ENCODE results near the gene MRPL33. TPM values are rescaled to one million over a fixed set of nuclear protein-coding genes. Genes with fewer than 3 reads are reported as not detected.

Gene MRPL33
- total and polyA plus RNA-seq, 5 donors from 2014 or later: 27.6 to 255 (median 244) TPM

DNA sequence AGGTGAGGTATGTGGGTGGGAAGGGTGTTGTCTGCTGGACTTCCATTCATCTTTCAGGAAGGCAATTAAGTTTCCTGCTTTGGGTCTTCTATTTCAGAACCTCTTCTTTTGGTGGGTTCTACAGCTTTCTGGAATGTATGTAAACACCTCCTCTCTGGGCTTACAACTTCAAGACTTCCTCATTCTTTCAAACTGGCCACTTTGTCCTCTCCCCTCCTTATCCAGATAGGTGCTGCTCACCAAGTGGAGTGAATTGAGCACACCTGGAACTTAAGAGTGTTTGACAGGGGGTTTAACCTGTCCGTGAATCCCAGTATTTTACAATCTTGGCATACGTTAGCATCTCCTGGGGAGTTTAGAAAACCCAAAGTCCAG, 5.2 kb upstream of the MRPL33 start:
- no peak overlapping the region for H3K4me3 ChIP-seq (ENCODE audit: low read depth, low read length)
- H3K27me3 ChIP-seq (ENCODE audit: control insufficient read depth, insufficient read depth, low read length): peaks cover 4% of the 10 kb centered on the region
- Mint-ChIP-seq H3K4me3 (peak overlapping the region in 3 of 4 donors; percentile 66 to 77 (median 74)), H3K36me3 (no peaks in the 10 kb centered on the region), H3K4me1 (peaks cover 4 to 19% (median 5%) of the 10 kb centered on the region in 4 donors), H3K27ac (peak overlapping the region in 1 of 3 donors; percentile 46), H3K27me3 (peaks cover 21% of the 10 kb centered on the region), H3K9me3 (peaks cover 0 to 2% (median 0%) of the 10 kb centered on the region in 7 donors)
- no peaks in the 10 kb centered on the region for H3K36me3 ChIP-seq (ENCODE audit: control insufficient read depth, insufficient read depth, low read length)
- peaks cover 6% of the 10 kb centered on the region for H3K4me1 ChIP-seq (ENCODE audit: control insufficient read depth, insufficient read depth, low read length, poor library complexity, severe bottlenecking)
- H3K27ac ChIP-seq (ENCODE audit: insufficient read depth, low read length, poor library complexity, severe bottlenecking): no peak overlapping the region
- ATAC-seq (ENCODE audit: low read depth in 2 of 2) (no peak), DNase-seq (no peak)
- H3K9me3 ChIP-seq (ENCODE audit: control insufficient read depth in 2 of 2, low read length in 2 of 2): no peaks in the 10 kb centered on the region

GRCh38 chr2:27771202-27771547, 344 bp upstream of the MRPL33 start:
- H3K27ac Mint-ChIP-seq: peak overlapping the region; percentile 98 to 100 (median 98)
- H3K27me3 ChIP-seq (ENCODE audit: control insufficient read depth, insufficient read depth, low read length): peaks cover 4% of the 10 kb centered on the region
- H3K4me3 Mint-ChIP-seq: peak overlapping the region; percentile 96 to 99 (median 98)
- peaks cover 6% of the 10 kb centered on the region for H3K36me3 Mint-ChIP-seq
- DNase-seq: no peak
- H3K36me3 ChIP-seq (ENCODE audit: control insufficient read depth, insufficient read depth, low read length): peaks cover 19% of the 10 kb centered on the region
- peaks cover 23% of the 10 kb centered on the region for H3K27me3 Mint-ChIP-seq
- H3K4me1 ChIP-seq (ENCODE audit: control insufficient read depth, insufficient read depth, low read length, poor library complexity, severe bottlenecking): peaks cover 29% of the 10 kb centered on the region
- no peaks in the 10 kb centered on the region for H3K9me3 ChIP-seq (ENCODE audit: control insufficient read depth in 2 of 2, low read length in 2 of 2)
- peaks cover 0 to 2% (median 0%) of the 10 kb centered on the region in 7 donors for H3K9me3 Mint-ChIP-seq
- H3K4me1 Mint-ChIP-seq: peaks cover 25 to 52% (median 39%) of the 10 kb centered on the region in 4 donors
- peak; percentile 5 to 10 for ATAC-seq (ENCODE audit: low read depth in 2 of 2)
- H3K27ac ChIP-seq (ENCODE audit: insufficient read depth, low read length, poor library complexity, severe bottlenecking): peak overlapping the region; percentile 85
- H3K4me3 ChIP-seq (ENCODE audit: low read depth, low read length): peak overlapping the region; percentile 93

DNA sequence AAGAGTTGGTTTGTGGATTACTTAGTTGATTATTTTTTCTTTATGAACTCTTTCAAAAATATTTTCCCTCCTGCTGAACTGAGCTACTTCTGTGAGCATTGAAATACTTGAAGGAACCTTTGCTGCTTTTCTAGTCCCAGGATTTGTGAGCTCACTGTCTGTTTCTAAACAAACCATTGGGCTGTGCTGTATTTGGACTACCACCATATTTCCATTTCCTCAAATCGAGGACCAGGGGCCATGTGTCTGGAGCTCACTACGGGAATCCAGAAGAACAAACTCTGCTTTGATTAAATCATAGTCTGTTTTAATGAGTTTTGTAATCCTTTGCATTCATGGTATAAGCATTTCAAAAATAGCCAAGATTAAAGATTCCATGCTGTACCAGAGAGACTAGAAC, 1.3 kb downstream of the MRPL33 start:
- H3K27me3 Mint-ChIP-seq: peaks cover 23% of the 10 kb centered on the region
- peaks cover 29% of the 10 kb centered on the region for H3K4me1 ChIP-seq (ENCODE audit: control insufficient read depth, insufficient read depth, low read length, poor library complexity, severe bottlenecking)
- peaks cover 0 to 2% (median 0%) of the 10 kb centered on the region in 7 donors for H3K9me3 Mint-ChIP-seq
- peaks cover 29 to 64% (median 49%) of the 10 kb centered on the region in 4 donors for H3K4me1 Mint-ChIP-seq
- peaks cover 4% of the 10 kb centered on the region for H3K27me3 ChIP-seq (ENCODE audit: control insufficient read depth, insufficient read depth, low read length)
- H3K9me3 ChIP-seq (ENCODE audit: control insufficient read depth in 2 of 2, low read length in 2 of 2): no peaks in the 10 kb centered on the region
- H3K27ac ChIP-seq (ENCODE audit: insufficient read depth, low read length, poor library complexity, severe bottlenecking): no peak overlapping the region
- no peak for ATAC-seq (ENCODE audit: low read depth in 2 of 2)
- peaks cover 6% of the 10 kb centered on the region for H3K36me3 Mint-ChIP-seq
- no peak for DNase-seq
- peak overlapping the region; percentile 78 to 99 (median 98) for H3K4me3 Mint-ChIP-seq
- H3K27ac Mint-ChIP-seq: peak overlapping the region in 2 of 3 donors; percentile 78 to 98
- H3K4me3 ChIP-seq (ENCODE audit: low read depth, low read length): peak overlapping the region; percentile 93
- peaks cover 30% of the 10 kb centered on the region for H3K36me3 ChIP-seq (ENCODE audit: control insufficient read depth, insufficient read depth, low read length)

DNA sequence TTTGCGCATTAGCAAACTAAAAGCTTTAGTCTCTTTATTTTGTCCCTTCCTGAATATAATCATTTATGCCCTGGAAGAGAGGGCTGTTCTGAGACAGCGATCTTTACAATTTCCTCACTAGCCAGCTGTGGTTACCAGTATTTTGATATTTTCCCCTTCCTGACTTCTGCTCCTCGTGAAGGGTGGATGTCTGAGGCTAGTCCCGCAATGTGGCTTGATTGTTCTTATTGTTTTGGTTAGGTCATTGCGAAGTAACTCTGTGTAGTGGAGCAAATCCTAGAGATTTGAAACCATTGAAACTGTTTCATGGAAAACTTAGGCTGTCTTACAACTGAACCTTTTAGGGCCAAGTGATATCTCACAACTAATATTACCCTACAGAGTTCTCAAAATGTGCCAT, 2.4 kb downstream of the MRPL33 start:
- no peak for ATAC-seq (ENCODE audit: low read depth in 2 of 2)

GRCh38 chr2:27776097-27776496, 4.6 kb downstream of the MRPL33 start:
- ATAC-seq (ENCODE audit: low read depth in 2 of 2): no peak
- Histone ChIP-seq H3K27me3 (ENCODE audit: control insufficient read depth, insufficient read depth, low read length) (no peaks in the 10 kb centered on the region), H3K4me1 (ENCODE audit: control insufficient read depth, insufficient read depth, low read length, poor library complexity, severe bottlenecking) (peaks cover 25% of the 10 kb centered on the region), H3K27ac (ENCODE audit: insufficient read depth, low read length, poor library complexity, severe bottlenecking) (no peak overlapping the region), H3K36me3 (ENCODE audit: control insufficient read depth, insufficient read depth, low read length) (peaks cover 56% of the 10 kb centered on the region), H3K4me3 (ENCODE audit: low read depth, low read length) (no peak overlapping the region), H3K9me3 (ENCODE audit: control insufficient read depth in 2 of 2, low read length in 2 of 2) (no peaks in the 10 kb centered on the region)
- no peak for DNase-seq
- Mint-ChIP-seq H3K9me3 (peaks cover 0 to 1% (median 0%) of the 10 kb centered on the region in 7 donors), H3K4me3 (peak overlapping the region in 1 of 4 donors; percentile 26), H3K4me1 (peaks cover 30 to 70% (median 56%) of the 10 kb centered on the region in 4 donors), H3K27ac (peak overlapping the region in 2 of 3 donors; percentile 14 to 23), H3K27me3 (peaks cover 8% of the 10 kb centered on the region), H3K36me3 (peaks cover 21% of the 10 kb centered on the region)

More for the DNA sequence above, 2.4 kb downstream of the MRPL33 start:
- H3K4me1 ChIP-seq (ENCODE audit: control insufficient read depth, insufficient read depth, low read length, poor library complexity, severe bottlenecking): peaks cover 29% of the 10 kb centered on the region
- H3K36me3 ChIP-seq (ENCODE audit: control insufficient read depth, insufficient read depth, low read length): peaks cover 42% of the 10 kb centered on the region
- H3K9me3 ChIP-seq (ENCODE audit: control insufficient read depth in 2 of 2, low read length in 2 of 2): no peaks in the 10 kb centered on the region
- H3K27me3 ChIP-seq (ENCODE audit: control insufficient read depth, insufficient read depth, low read length): peaks cover 4% of the 10 kb centered on the region
- Mint-ChIP-seq H3K27me3 (peaks cover 15% of the 10 kb centered on the region), H3K4me3 (peak overlapping the region in 3 of 4 donors; percentile 34 to 96 (median 65)), H3K9me3 (peaks cover 0 to 2% (median 0%) of the 10 kb centered on the region in 7 donors), H3K27ac (peak overlapping the region in 1 of 3 donors; percentile 20), H3K36me3 (peaks cover 11% of the 10 kb centered on the region), H3K4me1 (peaks cover 35 to 72% (median 56%) of the 10 kb centered on the region in 4 donors)
- peak overlapping the region; percentile 93 for H3K4me3 ChIP-seq (ENCODE audit: low read depth, low read length)
- DNase-seq: no peak
- H3K27ac ChIP-seq (ENCODE audit: insufficient read depth, low read length, poor library complexity, severe bottlenecking): no peak overlapping the region

DNA sequence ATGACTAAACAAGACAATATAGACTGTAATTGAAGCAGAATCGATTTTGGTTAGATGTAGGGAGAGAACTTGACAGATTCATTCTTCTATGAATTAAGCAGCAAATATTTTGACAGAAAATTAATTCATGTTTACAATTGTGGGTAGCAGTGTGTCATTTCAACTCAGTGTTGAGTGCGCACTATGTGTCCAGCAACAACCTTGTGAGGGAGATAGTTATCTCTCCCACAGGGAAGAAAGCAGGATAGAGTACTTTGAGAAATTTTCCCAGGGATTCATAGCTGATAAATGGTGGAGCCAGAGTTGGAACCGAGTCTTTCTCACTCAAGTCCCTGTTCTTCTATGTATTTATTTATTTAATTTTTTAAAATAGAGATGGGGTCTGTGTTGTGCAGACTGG, 5.2 kb downstream of the MRPL33 start:
- Mint-ChIP-seq H3K4me3 (peak overlapping the region in 1 of 4 donors; percentile 26), H3K36me3 (peaks cover 24% of the 10 kb centered on the region), H3K4me1 (peaks cover 30 to 64% (median 53%) of the 10 kb centered on the region in 4 donors), H3K9me3 (peaks cover 0 to under 1% (median 0%) of the 10 kb centered on the region in 7 donors), H3K27me3 (peaks cover 2% of the 10 kb centered on the region), H3K27ac (no peak overlapping the region)
- Histone ChIP-seq H3K9me3 (ENCODE audit: control insufficient read depth in 2 of 2, low read length in 2 of 2) (no peaks in the 10 kb centered on the region), H3K27ac (ENCODE audit: insufficient read depth, low read length, poor library complexity, severe bottlenecking) (no peak overlapping the region), H3K36me3 (ENCODE audit: control insufficient read depth, insufficient read depth, low read length) (peaks cover 57% of the 10 kb centered on the region), H3K4me3 (ENCODE audit: low read depth, low read length) (no peak overlapping the region), H3K4me1 (ENCODE audit: control insufficient read depth, insufficient read depth, low read length, poor library complexity, severe bottlenecking) (peaks cover 23% of the 10 kb centered on the region), H3K27me3 (ENCODE audit: control insufficient read depth, insufficient read depth, low read length) (no peaks in the 10 kb centered on the region)
- ATAC-seq (ENCODE audit: low read depth in 2 of 2) (no peak), DNase-seq (no peak)

- Mint-ChIP-seq H3K27ac (peak overlapping the region in 1 of 3 donors; percentile 1), H3K9me3 (no peaks in the 10 kb centered on the region), H3K4me1 (peaks cover 15 to 37% (median 28%) of the 10 kb centered on the region in 4 donors), H3K36me3 (peaks cover 22% of the 10 kb centered on the region), H3K27me3 (no peaks in the 10 kb centered on the region), H3K4me3 (no peak overlapping the region)
- no peak for ATAC-seq (ENCODE audit: low read depth in 2 of 2)
- H3K4me1 ChIP-seq (ENCODE audit: control insufficient read depth, insufficient read depth, low read length, poor library complexity, severe bottlenecking): peaks cover 4% of the 10 kb centered on the region
- no peak for DNase-seq
- no peak overlapping the region for H3K27ac ChIP-seq (ENCODE audit: insufficient read depth, low read length, poor library complexity, severe bottlenecking)
- H3K9me3 ChIP-seq (ENCODE audit: control insufficient read depth in 2 of 2, low read length in 2 of 2): no peaks in the 10 kb centered on the region
- H3K27me3 ChIP-seq (ENCODE audit: control insufficient read depth, insufficient read depth, low read length): no peaks in the 10 kb centered on the region
- H3K4me3 ChIP-seq (ENCODE audit: low read depth, low read length): no peak overlapping the region
- peaks cover 50% of the 10 kb centered on the region for H3K36me3 ChIP-seq (ENCODE audit: control insufficient read depth, insufficient read depth, low read length)
Measured at GRCh38 chr2:27779417-27780055, 8.0 kb downstream of the MRPL33 start.

DNA sequence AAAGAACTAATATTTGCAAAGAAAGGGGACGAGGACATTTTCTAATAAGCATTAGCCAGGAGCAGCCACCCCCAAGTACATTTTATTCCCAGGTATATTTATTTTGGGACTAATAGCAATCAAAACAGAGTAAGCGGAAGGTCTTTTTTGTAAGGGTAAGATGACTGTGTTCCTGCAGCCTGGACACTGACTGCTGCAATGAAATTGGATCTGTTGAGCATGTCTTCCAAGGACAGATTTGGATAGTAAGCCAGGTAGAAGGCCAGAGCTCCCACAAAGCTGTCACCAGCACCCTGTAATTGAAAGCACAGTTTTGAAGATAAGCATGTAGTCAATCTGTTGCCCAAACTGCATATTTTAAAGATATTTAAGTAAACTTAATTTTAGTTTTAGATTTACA, 10.0 kb downstream of the MRPL33 start:
- no peak overlapping the region for H3K27ac ChIP-seq (ENCODE audit: insufficient read depth, low read length, poor library complexity, severe bottlenecking)
- Mint-ChIP-seq H3K9me3 (no peaks in the 10 kb centered on the region), H3K27me3 (no peaks in the 10 kb centered on the region), H3K4me1 (peaks cover 7 to 22% (median 18%) of the 10 kb centered on the region in 4 donors), H3K36me3 (peaks cover 25% of the 10 kb centered on the region), H3K27ac (peak overlapping the region in 1 of 3 donors; percentile 43), H3K4me3 (no peak overlapping the region)
- ATAC-seq (ENCODE audit: low read depth in 2 of 2): no peak
- no peak for DNase-seq
- H3K36me3 ChIP-seq (ENCODE audit: control insufficient read depth, insufficient read depth, low read length): peaks cover 35% of the 10 kb centered on the region
- no peak overlapping the region for H3K4me3 ChIP-seq (ENCODE audit: low read depth, low read length)
- no peaks in the 10 kb centered on the region for H3K9me3 ChIP-seq (ENCODE audit: control insufficient read depth in 2 of 2, low read length in 2 of 2)
- H3K27me3 ChIP-seq (ENCODE audit: control insufficient read depth, insufficient read depth, low read length): no peaks in the 10 kb centered on the region
- no peaks in the 10 kb centered on the region for H3K4me1 ChIP-seq (ENCODE audit: control insufficient read depth, insufficient read depth, low read length, poor library complexity, severe bottlenecking)

Data from CD4-positive, CD25-positive, alpha-beta regulatory T cell (primary cell).